ENCODE measurements around the gene AATF.

DNA sequence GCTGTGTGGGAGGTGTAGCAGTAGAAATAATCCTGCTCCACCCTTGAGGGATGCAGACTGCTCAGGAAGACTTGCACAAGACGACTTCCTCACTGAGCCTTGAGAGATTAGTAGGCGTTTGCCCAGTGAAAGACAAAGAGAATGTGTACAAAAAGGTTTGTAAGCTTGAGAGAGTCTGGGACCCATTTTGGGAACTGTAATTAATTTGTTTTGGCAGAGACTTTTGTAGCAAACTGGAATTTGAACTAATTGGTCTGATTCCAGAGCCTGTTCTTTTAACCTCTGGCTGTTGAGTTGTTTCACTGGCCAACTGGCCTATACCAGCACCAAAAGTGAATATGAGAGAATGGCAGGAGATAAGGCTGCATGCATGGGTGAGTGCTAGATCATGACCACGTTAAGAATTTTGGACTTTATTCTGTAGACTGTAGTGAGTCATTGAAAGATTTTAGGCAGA, 75.5 kb downstream of the AATF start:
- TF ChIP-seq, protein P1, sequence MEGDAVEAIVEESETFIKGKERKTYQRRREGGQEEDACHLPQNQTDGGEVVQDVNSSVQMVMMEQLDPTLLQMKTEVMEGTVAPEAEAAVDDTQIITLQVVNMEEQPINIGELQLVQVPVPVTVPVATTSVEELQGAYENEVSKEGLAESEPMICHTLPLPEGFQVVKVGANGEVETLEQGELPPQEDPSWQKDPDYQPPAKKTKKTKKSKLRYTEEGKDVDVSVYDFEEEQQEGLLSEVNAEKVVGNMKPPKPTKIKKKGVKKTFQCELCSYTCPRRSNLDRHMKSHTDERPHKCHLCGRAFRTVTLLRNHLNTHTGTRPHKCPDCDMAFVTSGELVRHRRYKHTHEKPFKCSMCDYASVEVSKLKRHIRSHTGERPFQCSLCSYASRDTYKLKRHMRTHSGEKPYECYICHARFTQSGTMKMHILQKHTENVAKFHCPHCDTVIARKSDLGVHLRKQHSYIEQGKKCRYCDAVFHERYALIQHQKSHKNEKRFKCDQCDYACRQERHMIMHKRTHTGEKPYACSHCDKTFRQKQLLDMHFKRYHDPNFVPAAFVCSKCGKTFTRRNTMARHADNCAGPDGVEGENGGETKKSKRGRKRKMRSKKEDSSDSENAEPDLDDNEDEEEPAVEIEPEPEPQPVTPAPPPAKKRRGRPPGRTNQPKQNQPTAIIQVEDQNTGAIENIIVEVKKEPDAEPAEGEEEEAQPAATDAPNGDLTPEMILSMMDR (IDR thresholded peaks at IDR 0.05) = no peak
- no peak for TF ChIP-seq EZH2 (IDR thresholded peaks at IDR 0.05)
- no peak for TF ChIP-seq EZH2phosphoT487 (IDR thresholded peaks at IDR 0.05)
